HepG2 (cell line): Measurements from ENCODE around the gene PKDREJ. TPM values are rescaled to one million over a fixed set of nuclear protein-coding genes. Genes with fewer than 3 reads are reported as not detected.

Source experiments
- CBX5 ChIP-seq: sonication (generic); formaldehyde crosslinking; IDR thresholded peaks from 2 replicates; pipeline ENCODE4 v1.4.0; 2020; ENCODE audit warnings: missing genetic modification reagents, borderline replicate concordance
- FOXK2 ChIP-seq: fragments of 450-650 bp; IDR thresholded peaks from 2 replicates; pipeline ENCODE4 v1.6.1; 2016
- GATAD2A ChIP-seq: IDR thresholded peaks from 2 replicates; pipeline ENCODE4 v1.6.1; 2016
- HES4 ChIP-seq: sonication (generic); formaldehyde crosslinking; IDR thresholded peaks from 2 replicates; pipeline ENCODE4 v1.9.0; 2021; ENCODE audit warnings: mild to moderate bottlenecking, missing genetic modification reagents, borderline replicate concordance
- ISL2 ChIP-seq: sonication (generic); formaldehyde crosslinking; IDR thresholded peaks from 2 replicates; pipeline ENCODE4 v1.5.0; 2020; ENCODE audit warnings: missing genetic modification reagents
- KLF11 ChIP-seq: IDR thresholded peaks from 2 replicates; pipeline ENCODE4 v1.6.1; 2016; ENCODE audit warnings: missing compliant biosample characterization
- MIER2 ChIP-seq: IDR thresholded peaks from 2 replicates; pipeline ENCODE4 v1.6.1; 2016; ENCODE audit warnings: missing biosample characterization, missing genetic modification reagents
- MTA3 ChIP-seq: sonication (generic); formaldehyde crosslinking; IDR thresholded peaks from 2 replicates; pipeline ENCODE4 v1.4.0; 2020; ENCODE audit warnings: missing genetic modification reagents
- NAIF1 ChIP-seq: sonication (generic); formaldehyde crosslinking; IDR thresholded peaks from 2 replicates; pipeline ENCODE4 v1.5.0; 2020; ENCODE audit warnings: mild to moderate bottlenecking, missing genetic modification reagents, borderline replicate concordance
- NCOA2 ChIP-seq: sonication (generic); formaldehyde crosslinking; IDR thresholded peaks from 2 replicates; pipeline ENCODE4 v1.8.0; 2022; ENCODE audit warnings: inconsistent platforms
- NFIB ChIP-seq: sonication (generic); formaldehyde crosslinking; IDR thresholded peaks from 2 replicates; pipeline ENCODE4 v1.9.0; 2021; ENCODE audit warnings: missing genetic modification reagents, mild to moderate bottlenecking, borderline replicate concordance
- NONO ChIP-seq, 2 experiments: fragments of 450-650 bp in 1 of 2; sonication (generic) in 1 of 2; formaldehyde crosslinking in 1 of 2; IDR thresholded peaks in 1 of 2; conservative IDR thresholded peaks in 1 of 2; 2 replicates each; pipeline versions ENCODE4 v1.6.1 to v1.8.0; 2017 to 2022; ENCODE audit warnings: mild to moderate bottlenecking in 1 of 2, missing genetic modification reagents in 1 of 2, moderate library complexity in 1 of 2
- PHF5A ChIP-seq: IDR thresholded peaks from one replicate; pipeline ENCODE4 v1.6.1; 2018; ENCODE audit warnings: low read depth, missing genetic modification reagents; ENCODE audit not compliant: unreplicated experiment
- RELA ChIP-seq: sonication (generic); formaldehyde crosslinking; IDR thresholded peaks from 2 replicates; pipeline ENCODE4 v1.4.0; 2020; ENCODE audit warnings: missing genetic modification reagents
- RFXAP ChIP-seq: sonication (generic); formaldehyde crosslinking; IDR thresholded peaks from 2 replicates; pipeline ENCODE4 v1.4.0; 2020; ENCODE audit warnings: missing genetic modification reagents, borderline replicate concordance
- SIX1 ChIP-seq: sonication (generic); formaldehyde crosslinking; IDR thresholded peaks from 2 replicates; pipeline ENCODE4 v1.4.0; 2020; ENCODE audit warnings: missing genetic modification reagents, borderline replicate concordance
- SP5 ChIP-seq: IDR thresholded peaks from 2 replicates; pipeline ENCODE4 v1.6.1; 2016; ENCODE audit warnings: low read depth, borderline replicate concordance
- TP53 ChIP-seq: sonication (generic); formaldehyde crosslinking; conservative IDR thresholded peaks from 2 replicates; pipeline ENCODE4 v1.4.0; 2020; ENCODE audit warnings: missing genetic modification reagents
- ZBTB20 ChIP-seq: sonication (generic); formaldehyde crosslinking; IDR thresholded peaks from 2 replicates; pipeline ENCODE4 v1.8.1; 2023; ENCODE audit warnings: missing genetic modification reagents, low read depth, mild to moderate bottlenecking, borderline replicate concordance
- ZNF256 ChIP-seq: sonication (generic); formaldehyde crosslinking; conservative IDR thresholded peaks from 2 replicates; pipeline ENCODE4 v1.4.0; 2020; ENCODE audit warnings: missing genetic modification reagents
- ZNF549 ChIP-seq: sonication (generic); formaldehyde crosslinking; IDR thresholded peaks from 2 replicates; pipeline ENCODE4 v1.5.0; 2020; ENCODE audit warnings: missing genetic modification reagents
- ZNF572 ChIP-seq: sonication (generic); formaldehyde crosslinking; IDR thresholded peaks from 2 replicates; pipeline ENCODE4 v1.5.1; 2020; ENCODE audit warnings: mild to moderate bottlenecking, missing genetic modification reagents
- ZNF589 ChIP-seq: sonication (generic); formaldehyde crosslinking; conservative IDR thresholded peaks from 2 replicates; pipeline ENCODE4 v1.8.0; 2022; ENCODE audit warnings: mild to moderate bottlenecking, moderate library complexity, missing genetic modification reagents
- ZNF879 ChIP-seq: sonication (generic); formaldehyde crosslinking; IDR thresholded peaks from 2 replicates; pipeline ENCODE4 v1.8.1; 2023; ENCODE audit warnings: missing genetic modification reagents
- polyA plus RNA-seq, 8 experiments: library from polyadenylated mRNA; depleted of rRNA in 3 of 8; stranded (reverse) in 7 of 8; unstranded in 1 of 8; fragments of >200 nt; fragmentation: Illumina TruSeq in 4 of 8; extraction: Trizol in 4 of 8; gene quantifications; 2 replicates each; pipeline versions ENCODE4 v1.2.1 to v1.2.3, GENCODE V29; 2011 to 2016; ENCODE audit warnings: low read depth in 4 of 8, missing spikeins in 1 of 8, mixed read lengths in 1 of 8; ENCODE audit not compliant: insufficient read depth in 1 of 8
- total RNA-seq, 5 experiments: library from RNA; depleted of rRNA; stranded (reverse); fragments of >200 nt; fragmentation: Illumina TruSeq; extraction: Trizol; gene quantifications; 2 replicates each; pipeline ENCODE4 v1.2.3, GENCODE V29; 2016; ENCODE audit warnings: low read depth in 1 of 5
- TF ChIP-seq, protein P1 (sequence below): sonication (generic); formaldehyde crosslinking; IDR thresholded peaks from 2 replicates; pipeline ENCODE4 v1.4.0; 2020; ENCODE audit warnings: missing genetic modification reagents
- TF ChIP-seq, protein P2 (sequence below): sonication (generic); formaldehyde crosslinking; IDR thresholded peaks from 2 replicates; pipeline ENCODE4 v1.4.0; 2020; ENCODE audit warnings: mild to moderate bottlenecking, missing genetic modification reagents, borderline replicate concordance
- TF ChIP-seq, protein P3 (sequence below): sonication (generic); formaldehyde crosslinking; IDR thresholded peaks from 2 replicates; pipeline ENCODE4 v1.5.0; 2020; ENCODE audit warnings: missing genetic modification reagents
- TF ChIP-seq, protein P4 (sequence below): sonication (generic); formaldehyde crosslinking; IDR thresholded peaks from 2 replicates; pipeline ENCODE4 v1.8.0; 2022; ENCODE audit warnings: missing genetic modification reagents, mild to moderate bottlenecking, inconsistent platforms, borderline replicate concordance

PKDREJ gene
- total and polyA plus RNA-seq, 2 of the 13 experiments (the other 11 are each of a cell fraction or from before 2014, with no cell fraction given): not detected

DNA sequence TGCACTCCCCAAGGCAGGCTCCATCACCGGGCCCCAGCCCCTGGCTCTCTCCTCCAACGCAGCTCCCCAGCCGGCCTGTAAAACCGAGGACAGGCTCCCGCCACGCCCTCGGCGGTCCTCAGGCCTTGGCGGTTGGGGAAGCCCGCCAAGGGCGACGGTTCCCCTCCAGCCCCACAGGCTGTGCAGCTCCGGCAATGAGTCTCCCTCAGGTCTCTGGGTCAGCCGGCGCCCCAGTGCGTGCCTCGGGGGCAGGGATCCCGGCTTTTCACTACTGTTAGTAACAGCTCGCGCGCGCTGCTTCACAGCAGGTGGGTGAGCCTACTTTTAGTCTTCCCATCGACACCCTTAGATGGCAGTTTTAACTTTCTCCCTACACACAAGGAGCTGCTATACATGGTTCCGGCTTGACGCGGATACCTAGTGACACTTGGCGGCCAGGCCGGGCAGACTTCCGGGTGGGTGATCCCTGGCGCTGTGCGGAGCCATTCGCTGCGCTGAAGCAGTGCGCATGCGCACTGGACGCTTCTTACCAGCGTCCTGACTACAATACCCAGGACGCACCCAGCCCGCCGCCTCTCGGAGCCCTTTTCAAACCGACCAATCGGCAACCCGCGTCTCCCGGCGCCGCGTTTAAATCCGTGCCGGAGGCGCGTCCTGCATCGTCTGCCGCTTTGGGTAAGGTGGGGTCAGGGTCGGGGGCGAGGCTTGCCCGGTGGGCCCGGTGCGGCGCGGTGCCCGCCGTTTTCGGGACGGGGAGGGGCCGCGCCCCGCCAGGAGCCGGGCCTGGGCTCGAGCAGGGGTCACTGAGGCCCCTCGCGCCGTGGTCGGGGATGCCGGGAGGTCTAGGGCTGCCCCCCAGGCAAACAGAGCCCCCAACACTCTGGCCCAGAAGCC is 33.4 kb upstream of the PKDREJ start, which contains the start of gene GTSE1 (continued):
- TF ChIP-seq NFIB: no peak
- TF ChIP-seq ZNF572 (CRISPR knock-in tag): no peak
- no peak; the same call in 1 of the 2 replicates for TF ChIP-seq CBX5 (CRISPR knock-in tag)
- peak; percentile 96 for TF ChIP-seq ZNF589 (CRISPR knock-in tag)
- no peak for TF ChIP-seq NONO (IDR thresholded peaks at IDR 0.05)
- no peak for TF ChIP-seq NONO (CRISPR knock-in tag; conservative IDR thresholded peaks at IDR 0.05)
- peak; percentile 68; the same call in 1 of the 2 replicates for TF ChIP-seq RFXAP (CRISPR knock-in tag)
- TF ChIP-seq FOXK2: no peak
- TF ChIP-seq NCOA2 (CRISPR knock-in tag): no peak
- TF ChIP-seq, protein P1, sequence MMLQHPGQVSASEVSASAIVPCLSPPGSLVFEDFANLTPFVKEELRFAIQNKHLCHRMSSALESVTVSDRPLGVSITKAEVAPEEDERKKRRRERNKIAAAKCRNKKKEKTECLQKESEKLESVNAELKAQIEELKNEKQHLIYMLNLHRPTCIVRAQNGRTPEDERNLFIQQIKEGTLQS (CRISPR knock-in tag): no peak
- 0 out of 2 replicates have a peak, but pooled peaks have one; percentile 32 for TF ChIP-seq GATAD2A (CRISPR knock-in tag)
- TF ChIP-seq MTA3: no peak
- TF ChIP-seq NAIF1 (CRISPR knock-in tag): no peak
- peak; percentile 42; the same call in 1 of the 2 replicates for TF ChIP-seq ISL2 (CRISPR knock-in tag)
- TF ChIP-seq, protein P2, sequence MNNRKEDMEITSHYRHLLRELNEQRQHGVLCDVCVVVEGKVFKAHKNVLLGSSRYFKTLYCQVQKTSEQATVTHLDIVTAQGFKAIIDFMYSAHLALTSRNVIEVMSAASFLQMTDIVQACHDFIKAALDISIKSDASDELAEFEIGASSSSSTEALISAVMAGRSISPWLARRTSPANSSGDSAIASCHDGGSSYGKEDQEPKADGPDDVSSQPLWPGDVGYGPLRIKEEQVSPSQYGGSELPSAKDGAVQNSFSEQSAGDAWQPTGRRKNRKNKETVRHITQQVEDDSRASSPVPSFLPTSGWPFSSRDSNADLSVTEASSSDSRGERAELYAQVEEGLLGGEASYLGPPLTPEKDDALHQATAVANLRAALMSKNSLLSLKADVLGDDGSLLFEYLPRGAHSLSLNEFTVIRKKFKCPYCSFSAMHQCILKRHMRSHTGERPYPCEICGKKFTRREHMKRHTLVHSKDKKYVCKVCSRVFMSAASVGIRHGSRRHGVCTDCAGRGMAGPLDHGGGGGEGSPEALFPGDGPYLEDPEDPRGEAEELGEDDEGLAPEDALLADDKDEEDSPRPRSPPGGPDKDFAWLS (CRISPR knock-in tag): no peak
- no peak for TF ChIP-seq TP53
- no peak for TF ChIP-seq SP5 (CRISPR knock-in tag)
- TF ChIP-seq RELA (CRISPR knock-in tag): no peak
- TF ChIP-seq ZNF879 (CRISPR knock-in tag): no peak
- no peak for TF ChIP-seq MIER2 (CRISPR knock-in tag)
- no peak for TF ChIP-seq SIX1 (CRISPR knock-in tag)
- TF ChIP-seq KLF11 (CRISPR knock-in tag): peak; percentile 49; the same call in 1 of the 2 replicates
- TF ChIP-seq, protein P3, sequence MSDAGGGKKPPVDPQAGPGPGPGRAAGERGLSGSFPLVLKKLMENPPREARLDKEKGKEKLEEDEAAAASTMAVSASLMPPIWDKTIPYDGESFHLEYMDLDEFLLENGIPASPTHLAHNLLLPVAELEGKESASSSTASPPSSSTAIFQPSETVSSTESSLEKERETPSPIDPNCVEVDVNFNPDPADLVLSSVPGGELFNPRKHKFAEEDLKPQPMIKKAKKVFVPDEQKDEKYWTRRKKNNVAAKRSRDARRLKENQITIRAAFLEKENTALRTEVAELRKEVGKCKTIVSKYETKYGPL (CRISPR knock-in tag): no peak
- TF ChIP-seq ZBTB20 (CRISPR knock-in tag): no peak; the same call in 1 of the 2 replicates
- TF ChIP-seq, protein P4, sequence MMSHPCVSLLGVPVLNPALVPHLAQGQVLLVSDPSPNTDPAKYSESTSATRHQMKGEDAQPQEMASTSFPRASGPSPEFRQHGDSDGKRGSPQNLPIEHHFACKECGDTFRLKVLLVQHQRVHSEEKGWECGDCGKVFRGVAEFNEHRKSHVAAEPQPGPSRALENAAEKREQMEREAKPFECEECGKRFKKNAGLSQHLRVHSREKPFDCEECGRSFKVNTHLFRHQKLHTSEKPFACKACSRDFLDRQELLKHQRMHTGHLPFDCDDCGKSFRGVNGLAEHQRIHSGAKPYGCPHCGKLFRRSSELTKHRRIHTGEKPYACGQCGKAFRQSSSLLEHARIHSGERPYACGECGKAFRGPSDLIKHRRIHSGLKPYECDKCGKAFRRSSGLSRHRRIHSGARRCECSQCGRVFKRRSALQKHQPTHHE (CRISPR knock-in tag): peak; percentile 58; the same call in 1 of the 2 replicates
- TF ChIP-seq PHF5A: no peak
- peak; percentile 75; the same call in 1 of the 2 replicates for TF ChIP-seq HES4 (CRISPR knock-in tag)
- no peak for TF ChIP-seq ZNF549 (CRISPR knock-in tag)
- 0 out of 2 replicates have a peak, but pooled peaks have one; percentile 59 for TF ChIP-seq ZNF256
